PFSK-1 (cell line): Measurements from ENCODE around the gene RPL9.

Experiments used
- POLR2AphosphoS5 ChIP-seq: IDR thresholded peaks from 2 replicates; pipeline ENCODE4 v1.6.1; 2012; ENCODE audit warnings: low read depth, mild to moderate bottlenecking, control low read depth, low read length, moderate library complexity
- REST ChIP-seq, 2 experiments: IDR thresholded peaks; 2 replicates each; pipeline versions ENCODE4 v1.6.1 to v1.8.0; 2011 to 2012; ENCODE audit warnings: low read depth in 2 of 2, low read length in 2 of 2, control low read depth in 1 of 2, inconsistent platforms in 1 of 2, mild to moderate bottlenecking in 1 of 2, moderate library complexity in 1 of 2; ENCODE audit not compliant: insufficient read depth in 1 of 2
- SIN3A ChIP-seq: IDR thresholded peaks from 2 replicates; pipeline ENCODE4 v1.6.1; 2012; ENCODE audit warnings: mild to moderate bottlenecking, low read length, moderate library complexity, borderline replicate concordance; ENCODE audit not compliant: insufficient read depth
- TAF1 ChIP-seq: IDR thresholded peaks from 2 replicates; pipeline ENCODE4 v1.6.1; 2012; ENCODE audit warnings: low read length, control low read depth, borderline replicate concordance; ENCODE audit not compliant: insufficient read depth

- TF ChIP-seq TAF1 (no peak), REST (IDR thresholded peaks at IDR 0.05; ENCODE audit: insufficient read depth in 1 of 2, low read depth in 2 of 2, low read length in 2 of 2) (no peak), POLR2AphosphoS5 (no peak), SIN3A (no peak)
These were observed 3.2 kb downstream of the RPL9 start for GRCh38 chr4:39455486-39455885.
